HG03095 (cell line): ENCODE data around the gene MYO3A.

Experiments
- ATAC-seq: cut with Tn5 transposase; IDR thresholded peaks from one replicate; pipeline ENCODE4 v1.9.1; 2021; ENCODE audit warnings: moderate library complexity; ENCODE audit not compliant: unreplicated experiment

MYO3A gene

GRCh38 chr10:26243351-26243720, 309.3 kb downstream of the MYO3A start:
- ATAC-seq, result no peak

- no peak for ATAC-seq
These were observed 315.7 kb downstream of the MYO3A start for GRCh38 chr10:26249681-26250080.

GRCh38 chr10:26251925-26252324, 317.9 kb downstream of the MYO3A start:
- ATAC-seq, result no peak

GRCh38 chr10:26254616-26255015, 320.6 kb downstream of the MYO3A start:
- no peak for ATAC-seq

GRCh38 chr10:26259341-26259740, 325.3 kb downstream of the MYO3A start:
- no peak for ATAC-seq
